ENCODE measurements around the gene RBM20. TPM values are rescaled to one million over a fixed set of nuclear protein-coding genes. Genes with fewer than 3 reads are reported as not detected.

The RBM20 gene
- total and polyA plus RNA-seq, 2 of the 13 experiments (the other 11 are each of a cell fraction or from before 2014, with no cell fraction given), result 0.02 to 0.22 TPM

DNA sequence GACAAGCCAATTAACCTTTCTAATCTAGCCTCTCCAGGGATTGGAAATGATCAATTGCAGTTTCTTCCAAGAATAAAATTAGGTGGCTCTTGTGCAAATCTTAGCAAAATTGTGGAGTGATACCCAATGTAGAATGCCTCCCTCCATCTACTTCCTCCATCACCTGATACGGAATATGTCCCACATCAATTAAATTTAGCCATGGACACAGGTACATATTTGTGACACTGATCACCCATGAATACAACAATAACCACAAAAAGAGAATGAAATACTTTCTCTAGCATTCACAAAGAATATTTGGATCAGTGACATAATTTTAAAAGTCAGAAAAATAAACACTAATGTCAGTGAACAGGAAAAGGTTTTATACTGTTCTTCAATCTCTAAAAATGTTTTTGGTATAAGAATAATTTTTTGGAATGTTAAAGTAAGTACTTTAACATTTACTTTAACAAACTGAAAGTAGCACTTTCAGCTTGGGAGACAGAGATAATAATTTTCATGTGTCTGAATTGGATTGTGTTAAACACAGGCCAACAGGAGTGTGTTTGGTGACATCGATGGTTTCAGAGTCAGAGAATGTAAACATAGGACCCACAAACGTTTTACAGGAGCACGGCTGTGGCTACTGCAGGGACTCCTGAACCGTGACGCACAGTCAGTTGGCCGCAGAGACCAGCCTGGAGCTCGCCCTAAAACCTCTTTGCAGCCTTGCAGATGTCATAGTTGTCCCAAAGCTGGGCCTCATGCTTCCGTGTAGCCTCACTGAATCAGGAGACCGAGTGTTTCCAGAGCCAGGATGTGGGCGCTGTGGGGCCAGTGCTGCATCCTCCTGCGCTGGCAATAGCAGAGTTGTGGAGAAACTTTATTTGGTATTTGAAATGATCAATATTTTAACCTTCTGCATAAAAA, 7.2 kb downstream of the RBM20 start (continued):
- TF ChIP-seq, protein P1, sequence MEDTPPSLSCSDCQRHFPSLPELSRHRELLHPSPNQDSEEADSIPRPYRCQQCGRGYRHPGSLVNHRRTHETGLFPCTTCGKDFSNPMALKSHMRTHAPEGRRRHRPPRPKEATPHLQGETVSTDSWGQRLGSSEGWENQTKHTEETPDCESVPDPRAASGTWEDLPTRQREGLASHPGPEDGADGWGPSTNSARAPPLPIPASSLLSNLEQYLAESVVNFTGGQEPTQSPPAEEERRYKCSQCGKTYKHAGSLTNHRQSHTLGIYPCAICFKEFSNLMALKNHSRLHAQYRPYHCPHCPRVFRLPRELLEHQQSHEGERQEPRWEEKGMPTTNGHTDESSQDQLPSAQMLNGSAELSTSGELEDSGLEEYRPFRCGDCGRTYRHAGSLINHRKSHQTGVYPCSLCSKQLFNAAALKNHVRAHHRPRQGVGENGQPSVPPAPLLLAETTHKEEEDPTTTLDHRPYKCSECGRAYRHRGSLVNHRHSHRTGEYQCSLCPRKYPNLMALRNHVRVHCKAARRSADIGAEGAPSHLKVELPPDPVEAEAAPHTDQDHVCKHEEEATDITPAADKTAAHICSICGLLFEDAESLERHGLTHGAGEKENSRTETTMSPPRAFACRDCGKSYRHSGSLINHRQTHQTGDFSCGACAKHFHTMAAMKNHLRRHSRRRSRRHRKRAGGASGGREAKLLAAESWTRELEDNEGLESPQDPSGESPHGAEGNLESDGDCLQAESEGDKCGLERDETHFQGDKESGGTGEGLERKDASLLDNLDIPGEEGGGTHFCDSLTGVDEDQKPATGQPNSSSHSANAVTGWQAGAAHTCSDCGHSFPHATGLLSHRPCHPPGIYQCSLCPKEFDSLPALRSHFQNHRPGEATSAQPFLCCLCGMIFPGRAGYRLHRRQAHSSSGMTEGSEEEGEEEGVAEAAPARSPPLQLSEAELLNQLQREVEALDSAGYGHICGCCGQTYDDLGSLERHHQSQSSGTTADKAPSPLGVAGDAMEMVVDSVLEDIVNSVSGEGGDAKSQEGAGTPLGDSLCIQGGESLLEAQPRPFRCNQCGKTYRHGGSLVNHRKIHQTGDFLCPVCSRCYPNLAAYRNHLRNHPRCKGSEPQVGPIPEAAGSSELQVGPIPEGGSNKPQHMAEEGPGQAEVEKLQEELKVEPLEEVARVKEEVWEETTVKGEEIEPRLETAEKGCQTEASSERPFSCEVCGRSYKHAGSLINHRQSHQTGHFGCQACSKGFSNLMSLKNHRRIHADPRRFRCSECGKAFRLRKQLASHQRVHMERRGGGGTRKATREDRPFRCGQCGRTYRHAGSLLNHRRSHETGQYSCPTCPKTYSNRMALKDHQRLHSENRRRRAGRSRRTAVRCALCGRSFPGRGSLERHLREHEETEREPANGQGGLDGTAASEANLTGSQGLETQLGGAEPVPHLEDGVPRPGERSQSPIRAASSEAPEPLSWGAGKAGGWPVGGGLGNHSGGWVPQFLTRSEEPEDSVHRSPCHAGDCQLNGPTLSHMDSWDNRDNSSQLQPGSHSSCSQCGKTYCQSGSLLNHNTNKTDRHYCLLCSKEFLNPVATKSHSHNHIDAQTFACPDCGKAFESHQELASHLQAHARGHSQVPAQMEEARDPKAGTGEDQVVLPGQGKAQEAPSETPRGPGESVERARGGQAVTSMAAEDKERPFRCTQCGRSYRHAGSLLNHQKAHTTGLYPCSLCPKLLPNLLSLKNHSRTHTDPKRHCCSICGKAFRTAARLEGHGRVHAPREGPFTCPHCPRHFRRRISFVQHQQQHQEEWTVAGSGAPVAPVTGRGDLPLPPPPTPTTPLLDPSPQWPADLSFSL (CRISPR knock-in tag; IDR thresholded peaks at IDR 0.05), result no peak
- TF ChIP-seq, protein P2, sequence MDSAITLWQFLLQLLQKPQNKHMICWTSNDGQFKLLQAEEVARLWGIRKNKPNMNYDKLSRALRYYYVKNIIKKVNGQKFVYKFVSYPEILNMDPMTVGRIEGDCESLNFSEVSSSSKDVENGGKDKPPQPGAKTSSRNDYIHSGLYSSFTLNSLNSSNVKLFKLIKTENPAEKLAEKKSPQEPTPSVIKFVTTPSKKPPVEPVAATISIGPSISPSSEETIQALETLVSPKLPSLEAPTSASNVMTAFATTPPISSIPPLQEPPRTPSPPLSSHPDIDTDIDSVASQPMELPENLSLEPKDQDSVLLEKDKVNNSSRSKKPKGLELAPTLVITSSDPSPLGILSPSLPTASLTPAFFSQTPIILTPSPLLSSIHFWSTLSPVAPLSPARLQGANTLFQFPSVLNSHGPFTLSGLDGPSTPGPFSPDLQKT (CRISPR knock-in tag; IDR thresholded peaks at IDR 0.05; ENCODE audit: borderline replicate concordance), result no peak
- no peak for TF ChIP-seq ZNF3 (CRISPR knock-in tag; IDR thresholded peaks at IDR 0.05)
- no peak for TF ChIP-seq GABPB1 (CRISPR knock-in tag; IDR thresholded peaks at IDR 0.05)
- no peak for TF ChIP-seq ERF (CRISPR knock-in tag; IDR thresholded peaks at IDR 0.05)
- TF ChIP-seq ATF1 (CRISPR knock-in tag; IDR thresholded peaks at IDR 0.05), result no peak
- no peak for TF ChIP-seq NCOA5 (CRISPR knock-in tag; IDR thresholded peaks at IDR 0.05)
- TF ChIP-seq, protein P3, sequence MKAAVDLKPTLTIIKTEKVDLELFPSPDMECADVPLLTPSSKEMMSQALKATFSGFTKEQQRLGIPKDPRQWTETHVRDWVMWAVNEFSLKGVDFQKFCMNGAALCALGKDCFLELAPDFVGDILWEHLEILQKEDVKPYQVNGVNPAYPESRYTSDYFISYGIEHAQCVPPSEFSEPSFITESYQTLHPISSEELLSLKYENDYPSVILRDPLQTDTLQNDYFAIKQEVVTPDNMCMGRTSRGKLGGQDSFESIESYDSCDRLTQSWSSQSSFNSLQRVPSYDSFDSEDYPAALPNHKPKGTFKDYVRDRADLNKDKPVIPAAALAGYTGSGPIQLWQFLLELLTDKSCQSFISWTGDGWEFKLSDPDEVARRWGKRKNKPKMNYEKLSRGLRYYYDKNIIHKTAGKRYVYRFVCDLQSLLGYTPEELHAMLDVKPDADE (CRISPR knock-in tag; IDR thresholded peaks at IDR 0.05), result no peak
- TF ChIP-seq TEAD3 (CRISPR knock-in tag; optimal IDR thresholded peaks at IDR 0.05; ENCODE audit: borderline replicate concordance), result no peak
- no peak for TF ChIP-seq GTF3A (CRISPR knock-in tag; conservative IDR thresholded peaks at IDR 0.05)
